ENCODE data around the gene PTPRZ1.

DNA sequence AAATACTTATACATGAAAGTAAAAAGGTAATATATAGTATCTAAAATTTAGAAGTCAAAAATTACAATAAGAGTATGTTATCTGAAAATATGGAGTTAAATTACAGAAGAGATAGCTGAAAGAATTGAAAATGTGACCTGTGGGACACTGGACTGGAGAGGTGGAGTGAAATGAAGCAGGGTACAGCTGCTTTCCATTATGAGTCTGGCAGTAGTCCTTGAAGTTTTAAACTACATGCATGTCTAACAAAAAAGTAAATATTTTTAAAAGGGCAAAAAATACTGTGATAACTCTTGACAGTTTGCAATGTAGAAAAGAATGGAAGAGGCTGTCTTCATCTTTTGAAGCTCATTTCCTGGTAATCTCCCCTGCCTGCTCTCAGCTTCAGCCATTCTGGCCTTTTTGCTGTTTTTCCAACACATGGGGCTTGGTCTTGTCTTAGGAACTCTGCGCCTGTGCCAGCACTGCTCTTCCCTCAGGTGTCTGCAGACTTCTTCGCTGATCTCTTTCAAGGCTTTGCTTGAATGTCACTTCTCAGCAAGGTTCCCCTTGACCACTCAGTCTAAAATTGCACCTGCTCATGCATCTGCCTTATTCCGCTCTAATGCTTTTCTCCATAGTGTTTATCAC lies 36.9 kb downstream of the PTPRZ1 start:
- TF ChIP-seq POLR2AphosphoS5 (IDR thresholded peaks at IDR 0.05; ENCODE audit: insufficient read depth in 1 of 2, low read depth in 1 of 2) (no peak), POLR2A (IDR thresholded peaks at IDR 0.05) (no peak)
- TF ChIP-seq, protein P1, sequence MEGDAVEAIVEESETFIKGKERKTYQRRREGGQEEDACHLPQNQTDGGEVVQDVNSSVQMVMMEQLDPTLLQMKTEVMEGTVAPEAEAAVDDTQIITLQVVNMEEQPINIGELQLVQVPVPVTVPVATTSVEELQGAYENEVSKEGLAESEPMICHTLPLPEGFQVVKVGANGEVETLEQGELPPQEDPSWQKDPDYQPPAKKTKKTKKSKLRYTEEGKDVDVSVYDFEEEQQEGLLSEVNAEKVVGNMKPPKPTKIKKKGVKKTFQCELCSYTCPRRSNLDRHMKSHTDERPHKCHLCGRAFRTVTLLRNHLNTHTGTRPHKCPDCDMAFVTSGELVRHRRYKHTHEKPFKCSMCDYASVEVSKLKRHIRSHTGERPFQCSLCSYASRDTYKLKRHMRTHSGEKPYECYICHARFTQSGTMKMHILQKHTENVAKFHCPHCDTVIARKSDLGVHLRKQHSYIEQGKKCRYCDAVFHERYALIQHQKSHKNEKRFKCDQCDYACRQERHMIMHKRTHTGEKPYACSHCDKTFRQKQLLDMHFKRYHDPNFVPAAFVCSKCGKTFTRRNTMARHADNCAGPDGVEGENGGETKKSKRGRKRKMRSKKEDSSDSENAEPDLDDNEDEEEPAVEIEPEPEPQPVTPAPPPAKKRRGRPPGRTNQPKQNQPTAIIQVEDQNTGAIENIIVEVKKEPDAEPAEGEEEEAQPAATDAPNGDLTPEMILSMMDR (IDR thresholded peaks at IDR 0.05) = no peak

Measured in vagina (tissue), 2 donors.